ENCODE results near the gene CUBN.
A peak's percentile ranks its signal among the peaks of the same experiment; 100 is the strongest.

Gene CUBN

GRCh38 chr10:17129741-17130140, at the start of gene CUBN:
Gene CUBN (minus strand): TSS chr10:17129811. CDS start chr10:17129765, 46 bp downstream.
- DNase-seq (ENCODE audit: low read depth) = no peak

GRCh38 chr10:17179002-17179401, 49.4 kb upstream of the CUBN start:
- DNase-seq (ENCODE audit: low read depth) = no peak

GRCh38 chr10:17178006-17178405, 48.4 kb upstream of the CUBN start:
- no peak for DNase-seq (ENCODE audit: low read depth)

GRCh38 chr10:17177014-17177413, 47.4 kb upstream of the CUBN start:
- DNase-seq (ENCODE audit: low read depth) = no peak

- DNase-seq (ENCODE audit: low read depth) = no peak
These were observed 46.5 kb upstream of the CUBN start for GRCh38 chr10:17176091-17176490.

- peak; percentile 31 for DNase-seq (ENCODE audit: low read depth)
These were observed 45.9 kb upstream of the CUBN start for GRCh38 chr10:17175551-17175950.

GRCh38 chr10:17174626-17175025, 45.0 kb upstream of the CUBN start:
- no peak for DNase-seq (ENCODE audit: low read depth)

GRCh38 chr10:17171141-17171641, 41.6 kb upstream of the CUBN start:
- DNase-seq (ENCODE audit: low read depth) = no peak

GRCh38 chr10:17169803-17170202, 40.2 kb upstream of the CUBN start:
- DNase-seq (ENCODE audit: low read depth) = no peak

GRCh38 chr10:17166699-17167098, 37.1 kb upstream of the CUBN start:
- no peak for DNase-seq (ENCODE audit: low read depth)

- DNase-seq (ENCODE audit: low read depth) = no peak
These were observed 33.2 kb upstream of the CUBN start for GRCh38 chr10:17162828-17163227.

GRCh38 chr10:17161775-17162174, 32.2 kb upstream of the CUBN start:
- no peak for DNase-seq (ENCODE audit: low read depth)

GRCh38 chr10:17157024-17157423, 27.4 kb upstream of the CUBN start:
- DNase-seq (ENCODE audit: low read depth) = no peak

GRCh38 chr10:17155826-17156225, 26.2 kb upstream of the CUBN start:
- no peak for DNase-seq (ENCODE audit: low read depth)

- no peak for DNase-seq (ENCODE audit: low read depth)
These were observed 24.5 kb upstream of the CUBN start for GRCh38 chr10:17154116-17154515.

GRCh38 chr10:17153321-17153720, 23.7 kb upstream of the CUBN start:
- no peak for DNase-seq (ENCODE audit: low read depth)

GRCh38 chr10:17151716-17152115, 22.1 kb upstream of the CUBN start:
- no peak for DNase-seq (ENCODE audit: low read depth)

- DNase-seq (ENCODE audit: low read depth) = no peak
These were observed 18.4 kb upstream of the CUBN start for GRCh38 chr10:17147884-17148489.

- DNase-seq (ENCODE audit: low read depth) = no peak
These were observed 17.3 kb upstream of the CUBN start for GRCh38 chr10:17146892-17147291.

- DNase-seq (ENCODE audit: low read depth) = no peak
These were observed 15.6 kb upstream of the CUBN start for GRCh38 chr10:17145239-17145638.

- DNase-seq (ENCODE audit: low read depth) = no peak
These were observed 15.1 kb upstream of the CUBN start for GRCh38 chr10:17144757-17145156.

GRCh38 chr10:17144032-17144431, 14.4 kb upstream of the CUBN start:
- DNase-seq (ENCODE audit: low read depth) = no peak

- DNase-seq (ENCODE audit: low read depth) = no peak
These were observed 13.6 kb upstream of the CUBN start for GRCh38 chr10:17143055-17143690.

Measured in GM04504 (cell line).